ENCODE data around the gene ERMARD. TPM values are rescaled to one million over a fixed set of nuclear protein-coding genes. Genes with fewer than 3 reads are reported as not detected.
A peak's percentile ranks its signal among the peaks of the same experiment; 100 is the strongest.

ERMARD gene
- total RNA-seq, 1 experiment from 2014 or later: 17.7 TPM

DNA sequence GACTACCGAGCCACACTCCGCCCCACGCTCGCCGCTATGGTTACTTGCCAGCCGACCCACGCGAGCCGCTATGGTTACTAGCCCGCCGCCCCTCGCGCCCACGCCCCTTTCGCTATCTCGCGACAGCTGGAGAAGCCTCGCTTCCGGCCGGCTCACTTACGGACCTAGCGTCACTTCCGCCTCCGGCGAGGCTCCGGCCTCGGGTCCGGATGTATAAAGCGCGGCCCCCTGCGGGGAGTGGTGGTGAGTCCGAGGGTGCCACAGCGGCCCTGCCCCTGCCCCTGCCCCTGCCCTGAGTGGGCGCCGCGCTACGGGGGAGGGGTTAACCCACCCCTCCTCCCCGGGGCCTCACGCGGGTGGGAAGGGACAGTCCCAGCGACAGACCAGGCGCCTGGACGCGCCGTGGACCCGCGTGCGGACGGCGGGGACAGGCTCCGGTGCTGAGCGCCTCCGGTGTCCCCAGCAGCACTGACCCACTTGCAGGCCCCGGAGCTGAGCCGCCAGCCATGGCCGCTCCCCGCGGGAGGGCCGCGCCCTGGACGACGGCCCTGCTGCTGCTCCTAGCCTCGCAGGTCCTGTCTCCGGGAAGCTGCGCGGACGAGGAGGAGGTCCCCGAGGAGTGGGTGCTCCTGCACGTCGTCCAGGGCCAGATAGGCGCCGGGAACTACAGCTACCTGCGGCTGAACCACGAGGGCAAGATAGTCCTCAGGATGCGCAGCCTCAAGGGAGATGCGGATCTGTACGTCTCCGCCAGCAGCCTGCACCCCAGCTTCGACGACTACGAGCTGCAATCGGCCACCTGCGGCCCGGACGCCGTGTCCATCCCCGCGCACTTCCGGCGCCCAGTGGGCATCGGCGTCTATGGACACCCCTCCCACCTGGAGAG, 49.2 kb upstream of the ERMARD start, which contains the start of the genes C6orf120 and WDR27 (continued):
- TF ChIP-seq, protein P1, sequence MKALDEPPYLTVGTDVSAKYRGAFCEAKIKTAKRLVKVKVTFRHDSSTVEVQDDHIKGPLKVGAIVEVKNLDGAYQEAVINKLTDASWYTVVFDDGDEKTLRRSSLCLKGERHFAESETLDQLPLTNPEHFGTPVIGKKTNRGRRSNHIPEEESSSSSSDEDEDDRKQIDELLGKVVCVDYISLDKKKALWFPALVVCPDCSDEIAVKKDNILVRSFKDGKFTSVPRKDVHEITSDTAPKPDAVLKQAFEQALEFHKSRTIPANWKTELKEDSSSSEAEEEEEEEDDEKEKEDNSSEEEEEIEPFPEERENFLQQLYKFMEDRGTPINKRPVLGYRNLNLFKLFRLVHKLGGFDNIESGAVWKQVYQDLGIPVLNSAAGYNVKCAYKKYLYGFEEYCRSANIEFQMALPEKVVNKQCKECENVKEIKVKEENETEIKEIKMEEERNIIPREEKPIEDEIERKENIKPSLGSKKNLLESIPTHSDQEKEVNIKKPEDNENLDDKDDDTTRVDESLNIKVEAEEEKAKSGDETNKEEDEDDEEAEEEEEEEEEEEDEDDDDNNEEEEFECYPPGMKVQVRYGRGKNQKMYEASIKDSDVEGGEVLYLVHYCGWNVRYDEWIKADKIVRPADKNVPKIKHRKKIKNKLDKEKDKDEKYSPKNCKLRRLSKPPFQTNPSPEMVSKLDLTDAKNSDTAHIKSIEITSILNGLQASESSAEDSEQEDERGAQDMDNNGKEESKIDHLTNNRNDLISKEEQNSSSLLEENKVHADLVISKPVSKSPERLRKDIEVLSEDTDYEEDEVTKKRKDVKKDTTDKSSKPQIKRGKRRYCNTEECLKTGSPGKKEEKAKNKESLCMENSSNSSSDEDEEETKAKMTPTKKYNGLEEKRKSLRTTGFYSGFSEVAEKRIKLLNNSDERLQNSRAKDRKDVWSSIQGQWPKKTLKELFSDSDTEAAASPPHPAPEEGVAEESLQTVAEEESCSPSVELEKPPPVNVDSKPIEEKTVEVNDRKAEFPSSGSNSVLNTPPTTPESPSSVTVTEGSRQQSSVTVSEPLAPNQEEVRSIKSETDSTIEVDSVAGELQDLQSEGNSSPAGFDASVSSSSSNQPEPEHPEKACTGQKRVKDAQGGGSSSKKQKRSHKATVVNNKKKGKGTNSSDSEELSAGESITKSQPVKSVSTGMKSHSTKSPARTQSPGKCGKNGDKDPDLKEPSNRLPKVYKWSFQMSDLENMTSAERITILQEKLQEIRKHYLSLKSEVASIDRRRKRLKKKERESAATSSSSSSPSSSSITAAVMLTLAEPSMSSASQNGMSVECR (CRISPR knock-in tag; IDR thresholded peaks at IDR 0.05; ENCODE audit: borderline replicate concordance): peak; percentile 47; the same call in 1 of the 2 replicates
- peak; percentile 37; the same call in 1 of the 2 replicates for TF ChIP-seq ZNF232 (CRISPR knock-in tag; IDR thresholded peaks at IDR 0.05)
- TF ChIP-seq ELF4 (CRISPR knock-in tag; IDR thresholded peaks at IDR 0.05; ENCODE audit: low read depth): 0 out of 2 replicates have a peak, but pooled peaks have one; percentile 59
- TF ChIP-seq NFATC4 (CRISPR knock-in tag; IDR thresholded peaks at IDR 0.05): no peak
- TF ChIP-seq, protein P2, sequence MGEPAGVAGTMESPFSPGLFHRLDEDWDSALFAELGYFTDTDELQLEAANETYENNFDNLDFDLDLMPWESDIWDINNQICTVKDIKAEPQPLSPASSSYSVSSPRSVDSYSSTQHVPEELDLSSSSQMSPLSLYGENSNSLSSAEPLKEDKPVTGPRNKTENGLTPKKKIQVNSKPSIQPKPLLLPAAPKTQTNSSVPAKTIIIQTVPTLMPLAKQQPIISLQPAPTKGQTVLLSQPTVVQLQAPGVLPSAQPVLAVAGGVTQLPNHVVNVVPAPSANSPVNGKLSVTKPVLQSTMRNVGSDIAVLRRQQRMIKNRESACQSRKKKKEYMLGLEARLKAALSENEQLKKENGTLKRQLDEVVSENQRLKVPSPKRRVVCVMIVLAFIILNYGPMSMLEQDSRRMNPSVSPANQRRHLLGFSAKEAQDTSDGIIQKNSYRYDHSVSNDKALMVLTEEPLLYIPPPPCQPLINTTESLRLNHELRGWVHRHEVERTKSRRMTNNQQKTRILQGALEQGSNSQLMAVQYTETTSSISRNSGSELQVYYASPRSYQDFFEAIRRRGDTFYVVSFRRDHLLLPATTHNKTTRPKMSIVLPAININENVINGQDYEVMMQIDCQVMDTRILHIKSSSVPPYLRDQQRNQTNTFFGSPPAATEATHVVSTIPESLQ (CRISPR knock-in tag; IDR thresholded peaks at IDR 0.05): no peak
- TF ChIP-seq, protein P3, sequence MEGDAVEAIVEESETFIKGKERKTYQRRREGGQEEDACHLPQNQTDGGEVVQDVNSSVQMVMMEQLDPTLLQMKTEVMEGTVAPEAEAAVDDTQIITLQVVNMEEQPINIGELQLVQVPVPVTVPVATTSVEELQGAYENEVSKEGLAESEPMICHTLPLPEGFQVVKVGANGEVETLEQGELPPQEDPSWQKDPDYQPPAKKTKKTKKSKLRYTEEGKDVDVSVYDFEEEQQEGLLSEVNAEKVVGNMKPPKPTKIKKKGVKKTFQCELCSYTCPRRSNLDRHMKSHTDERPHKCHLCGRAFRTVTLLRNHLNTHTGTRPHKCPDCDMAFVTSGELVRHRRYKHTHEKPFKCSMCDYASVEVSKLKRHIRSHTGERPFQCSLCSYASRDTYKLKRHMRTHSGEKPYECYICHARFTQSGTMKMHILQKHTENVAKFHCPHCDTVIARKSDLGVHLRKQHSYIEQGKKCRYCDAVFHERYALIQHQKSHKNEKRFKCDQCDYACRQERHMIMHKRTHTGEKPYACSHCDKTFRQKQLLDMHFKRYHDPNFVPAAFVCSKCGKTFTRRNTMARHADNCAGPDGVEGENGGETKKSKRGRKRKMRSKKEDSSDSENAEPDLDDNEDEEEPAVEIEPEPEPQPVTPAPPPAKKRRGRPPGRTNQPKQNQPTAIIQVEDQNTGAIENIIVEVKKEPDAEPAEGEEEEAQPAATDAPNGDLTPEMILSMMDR (IDR thresholded peaks at IDR 0.05): no peak
- TF ChIP-seq, protein P4, sequence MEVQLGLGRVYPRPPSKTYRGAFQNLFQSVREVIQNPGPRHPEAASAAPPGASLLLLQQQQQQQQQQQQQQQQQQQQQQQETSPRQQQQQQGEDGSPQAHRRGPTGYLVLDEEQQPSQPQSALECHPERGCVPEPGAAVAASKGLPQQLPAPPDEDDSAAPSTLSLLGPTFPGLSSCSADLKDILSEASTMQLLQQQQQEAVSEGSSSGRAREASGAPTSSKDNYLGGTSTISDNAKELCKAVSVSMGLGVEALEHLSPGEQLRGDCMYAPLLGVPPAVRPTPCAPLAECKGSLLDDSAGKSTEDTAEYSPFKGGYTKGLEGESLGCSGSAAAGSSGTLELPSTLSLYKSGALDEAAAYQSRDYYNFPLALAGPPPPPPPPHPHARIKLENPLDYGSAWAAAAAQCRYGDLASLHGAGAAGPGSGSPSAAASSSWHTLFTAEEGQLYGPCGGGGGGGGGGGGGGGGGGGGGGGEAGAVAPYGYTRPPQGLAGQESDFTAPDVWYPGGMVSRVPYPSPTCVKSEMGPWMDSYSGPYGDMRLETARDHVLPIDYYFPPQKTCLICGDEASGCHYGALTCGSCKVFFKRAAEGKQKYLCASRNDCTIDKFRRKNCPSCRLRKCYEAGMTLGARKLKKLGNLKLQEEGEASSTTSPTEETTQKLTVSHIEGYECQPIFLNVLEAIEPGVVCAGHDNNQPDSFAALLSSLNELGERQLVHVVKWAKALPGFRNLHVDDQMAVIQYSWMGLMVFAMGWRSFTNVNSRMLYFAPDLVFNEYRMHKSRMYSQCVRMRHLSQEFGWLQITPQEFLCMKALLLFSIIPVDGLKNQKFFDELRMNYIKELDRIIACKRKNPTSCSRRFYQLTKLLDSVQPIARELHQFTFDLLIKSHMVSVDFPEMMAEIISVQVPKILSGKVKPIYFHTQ (CRISPR knock-in tag; IDR thresholded peaks at IDR 0.05): no peak

DNA sequence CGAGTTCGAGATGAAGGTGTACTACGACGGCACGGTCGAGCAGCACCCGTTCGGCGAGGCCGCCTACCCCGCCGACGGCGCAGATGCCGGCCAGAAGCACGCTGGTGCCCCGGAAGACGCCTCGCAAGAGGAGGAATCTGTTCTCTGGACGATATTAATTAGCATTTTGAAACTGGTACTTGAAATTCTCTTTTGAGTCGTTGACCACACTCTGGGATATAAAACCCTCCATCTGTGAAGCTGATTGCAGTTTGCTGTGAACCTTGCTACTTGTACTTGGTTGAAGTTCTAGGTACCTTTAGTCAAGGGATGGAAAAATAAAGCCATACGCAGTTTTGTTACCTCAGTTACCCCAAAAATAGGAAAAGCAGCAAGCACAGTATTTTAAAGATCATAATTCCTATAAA, 48.6 kb upstream of the ERMARD start:
- Mint-ChIP-seq H3K27ac (peak overlapping the region; percentile 93), H3K36me3 (peaks cover 14% of the 10 kb centered on the region), H3K9me3 (0 out of 2 replicates have a peak, but pooled peaks cover under 1% of the 10 kb centered on the region), H3K4me1 (peaks cover 29% of the 10 kb centered on the region), H3K27me3 (ENCODE audit: low read depth) (no peaks in the 10 kb centered on the region), H3K4me3 (peak overlapping the region; percentile 85)
- DNase-seq (ENCODE audit: low spot score) (no peak), ATAC-seq (peak; percentile 5; the same call in 1 of the 2 replicates)
- CTCF ChIA-PET: interaction anchor here (1.4 kb wide), 1 partner anchor 22 kb away, joined by 3 read pairs; no protein-coding TSS in a partner anchor
- POLR2A ChIA-PET: interaction anchor here (1.0 to 3.8 kb wide), 4 partner anchors 17 to 49 kb away, joined by 3 to 14 read pairs (median 4); partner anchors contain the start of genes DYNLT2, ERMARD and PHF10
- TF ChIP-seq, protein P5, sequence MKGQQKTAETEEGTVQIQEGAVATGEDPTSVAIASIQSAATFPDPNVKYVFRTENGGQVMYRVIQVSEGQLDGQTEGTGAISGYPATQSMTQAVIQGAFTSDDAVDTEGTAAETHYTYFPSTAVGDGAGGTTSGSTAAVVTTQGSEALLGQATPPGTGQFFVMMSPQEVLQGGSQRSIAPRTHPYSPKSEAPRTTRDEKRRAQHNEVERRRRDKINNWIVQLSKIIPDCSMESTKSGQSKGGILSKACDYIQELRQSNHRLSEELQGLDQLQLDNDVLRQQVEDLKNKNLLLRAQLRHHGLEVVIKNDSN (CRISPR knock-in tag; IDR thresholded peaks at IDR 0.05): no peak
- TF ChIP-seq JUN (CRISPR knock-in tag; IDR thresholded peaks at IDR 0.05) (peak; percentile 14; the same call in 1 of the 2 replicates), NR3C1 (CRISPR knock-in tag; conservative IDR thresholded peaks at IDR 0.05; ENCODE audit: low read depth) (no peak), JAZF1 (CRISPR knock-in tag; IDR thresholded peaks at IDR 0.05) (no peak), TEAD1 (CRISPR knock-in tag; IDR thresholded peaks at IDR 0.05) (no peak)
- TF ChIP-seq, protein P6, sequence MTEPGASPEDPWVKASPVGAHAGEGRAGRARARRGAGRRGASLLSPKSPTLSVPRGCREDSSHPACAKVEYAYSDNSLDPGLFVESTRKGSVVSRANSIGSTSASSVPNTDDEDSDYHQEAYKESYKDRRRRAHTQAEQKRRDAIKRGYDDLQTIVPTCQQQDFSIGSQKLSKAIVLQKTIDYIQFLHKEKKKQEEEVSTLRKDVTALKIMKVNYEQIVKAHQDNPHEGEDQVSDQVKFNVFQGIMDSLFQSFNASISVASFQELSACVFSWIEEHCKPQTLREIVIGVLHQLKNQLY (CRISPR knock-in tag; IDR thresholded peaks at IDR 0.05): no peak
- TF ChIP-seq, protein P7, sequence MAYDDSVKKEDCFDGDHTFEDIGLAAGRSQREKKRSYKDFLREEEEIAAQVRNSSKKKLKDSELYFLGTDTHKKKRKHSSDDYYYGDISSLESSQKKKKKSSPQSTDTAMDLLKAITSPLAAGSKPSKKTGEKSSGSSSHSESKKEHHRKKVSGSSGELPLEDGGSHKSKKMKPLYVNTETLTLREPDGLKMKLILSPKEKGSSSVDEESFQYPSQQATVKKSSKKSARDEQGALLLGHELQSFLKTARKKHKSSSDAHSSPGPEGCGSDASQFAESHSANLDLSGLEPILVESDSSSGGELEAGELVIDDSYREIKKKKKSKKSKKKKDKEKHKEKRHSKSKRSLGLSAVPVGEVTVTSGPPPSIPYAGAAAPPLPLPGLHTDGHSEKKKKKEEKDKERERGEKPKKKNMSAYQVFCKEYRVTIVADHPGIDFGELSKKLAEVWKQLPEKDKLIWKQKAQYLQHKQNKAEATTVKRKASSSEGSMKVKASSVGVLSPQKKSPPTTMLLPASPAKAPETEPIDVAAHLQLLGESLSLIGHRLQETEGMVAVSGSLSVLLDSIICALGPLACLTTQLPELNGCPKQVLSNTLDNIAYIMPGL (CRISPR knock-in tag; IDR thresholded peaks at IDR 0.05): no peak
- TF ChIP-seq, protein P8, sequence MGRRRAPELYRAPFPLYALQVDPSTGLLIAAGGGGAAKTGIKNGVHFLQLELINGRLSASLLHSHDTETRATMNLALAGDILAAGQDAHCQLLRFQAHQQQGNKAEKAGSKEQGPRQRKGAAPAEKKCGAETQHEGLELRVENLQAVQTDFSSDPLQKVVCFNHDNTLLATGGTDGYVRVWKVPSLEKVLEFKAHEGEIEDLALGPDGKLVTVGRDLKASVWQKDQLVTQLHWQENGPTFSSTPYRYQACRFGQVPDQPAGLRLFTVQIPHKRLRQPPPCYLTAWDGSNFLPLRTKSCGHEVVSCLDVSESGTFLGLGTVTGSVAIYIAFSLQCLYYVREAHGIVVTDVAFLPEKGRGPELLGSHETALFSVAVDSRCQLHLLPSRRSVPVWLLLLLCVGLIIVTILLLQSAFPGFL (CRISPR knock-in tag; IDR thresholded peaks at IDR 0.05; ENCODE audit: borderline replicate concordance): 0 out of 2 replicates have a peak, but pooled peaks have one; percentile 1
- TF ChIP-seq, protein P9, sequence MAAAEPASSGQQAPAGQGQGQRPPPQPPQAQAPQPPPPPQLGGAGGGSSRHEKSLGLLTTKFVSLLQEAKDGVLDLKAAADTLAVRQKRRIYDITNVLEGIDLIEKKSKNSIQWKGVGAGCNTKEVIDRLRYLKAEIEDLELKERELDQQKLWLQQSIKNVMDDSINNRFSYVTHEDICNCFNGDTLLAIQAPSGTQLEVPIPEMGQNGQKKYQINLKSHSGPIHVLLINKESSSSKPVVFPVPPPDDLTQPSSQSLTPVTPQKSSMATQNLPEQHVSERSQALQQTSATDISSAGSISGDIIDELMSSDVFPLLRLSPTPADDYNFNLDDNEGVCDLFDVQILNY (CRISPR knock-in tag; IDR thresholded peaks at IDR 0.05): no peak

Data from WTC11 (cell line).